Stimulated activated CD8-positive, alpha-beta memory T cell treated with anti-CD3 and anti-CD28 coated beads, Interleukin-12 subunit alpha, Interleukin-12 subunit beta, amount 100 ng/mL, for 24 hours (primary cell): ENCODE data around the gene PPME1.

Experiments used
- DNase-seq: peaks from one replicate; pipeline ENCODE4 v3.0.0-alpha.2; 2020; ENCODE audit errors: extremely low read depth

PPME1 gene

GRCh38 chr11:74280494-74280893 lies 109.4 kb downstream of the PPME1 start:
- no peak for DNase-seq

DNA sequence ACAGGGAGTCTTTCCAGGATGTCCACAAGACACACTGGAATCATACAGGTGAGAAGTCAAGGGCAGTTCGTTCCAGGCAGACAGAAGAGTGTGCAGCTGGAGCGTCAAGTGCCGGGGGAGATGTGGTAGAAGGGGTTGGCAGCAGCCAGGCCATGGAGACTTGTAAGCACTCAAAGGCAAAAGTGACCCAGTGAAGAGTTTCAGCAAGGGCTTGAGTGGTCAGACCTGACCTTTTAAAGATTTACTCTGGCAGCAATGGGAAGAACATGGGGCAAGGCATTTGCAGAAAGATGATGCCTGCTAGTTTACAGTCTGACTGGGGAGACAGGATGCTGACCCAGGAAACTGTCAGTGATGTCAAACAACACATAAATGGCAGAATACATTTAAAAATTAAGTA lies 111.3 kb downstream of the PPME1 start:
- no peak for DNase-seq

DNA sequence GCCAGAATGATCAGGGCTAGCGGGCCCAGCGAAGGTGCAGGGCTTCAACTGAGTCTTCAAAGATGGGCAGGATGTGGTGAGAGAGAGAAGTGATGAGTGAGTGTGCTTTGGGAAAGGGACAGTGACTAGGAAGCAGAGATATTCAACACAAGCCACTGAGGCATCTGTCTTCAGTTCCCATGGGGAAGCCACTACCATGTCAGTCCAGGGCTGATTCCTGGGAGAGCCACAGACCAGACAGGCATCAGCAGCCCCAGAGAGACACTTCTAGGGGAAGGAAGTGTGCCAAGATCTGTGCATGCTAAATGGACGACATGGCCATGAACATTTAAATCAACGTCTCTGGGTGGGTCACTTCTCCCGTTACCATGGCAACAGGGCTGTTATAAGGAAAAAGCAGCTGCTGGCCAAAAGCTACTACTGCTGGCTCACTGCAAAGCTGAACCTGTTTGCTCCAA lies 111.9 kb downstream of the PPME1 start:
- no peak for DNase-seq

- DNase-seq, result no peak
Measured at GRCh38 chr11:74283580-74284180, 112.6 kb downstream of the PPME1 start.

DNA sequence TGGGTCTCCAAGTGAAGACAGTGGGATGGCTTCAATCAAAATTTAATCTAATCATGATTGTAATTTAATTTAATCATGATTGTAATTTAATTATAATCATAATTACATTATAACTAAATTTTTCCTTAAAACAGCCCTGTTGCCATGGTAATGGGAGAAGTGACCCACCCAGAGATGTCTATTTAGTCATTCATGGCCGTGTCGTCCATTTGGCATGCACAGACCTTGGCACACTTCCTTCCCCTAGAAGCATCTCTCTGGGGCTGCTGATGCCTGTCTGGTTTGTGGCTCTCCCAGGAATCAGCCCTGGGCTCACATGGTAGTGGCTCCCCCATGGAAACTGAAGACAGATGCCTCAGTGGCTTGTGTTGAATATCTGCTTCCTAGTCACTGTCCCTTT lies 113.4 kb downstream of the PPME1 start:
- no peak for DNase-seq

DNA sequence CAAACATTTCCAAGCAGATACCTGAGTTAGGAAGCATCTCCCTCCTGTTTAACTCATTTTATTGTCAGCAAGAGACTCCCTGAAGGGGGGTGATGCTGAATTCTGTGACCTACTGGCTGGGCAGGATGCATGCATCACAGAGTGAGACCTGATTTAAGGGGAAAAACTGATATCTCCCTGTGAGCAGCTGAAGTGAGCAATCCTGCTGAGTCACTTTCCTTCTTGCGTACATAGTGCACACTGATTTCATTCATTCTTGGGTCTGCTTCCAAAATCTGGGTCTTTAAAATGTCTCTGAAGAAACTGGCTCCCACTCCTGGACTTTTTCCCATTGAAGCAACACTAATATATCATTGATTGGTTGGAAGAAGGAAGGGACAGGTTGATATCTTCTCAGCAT lies 117.1 kb downstream of the PPME1 start:
- no peak for DNase-seq

DNA sequence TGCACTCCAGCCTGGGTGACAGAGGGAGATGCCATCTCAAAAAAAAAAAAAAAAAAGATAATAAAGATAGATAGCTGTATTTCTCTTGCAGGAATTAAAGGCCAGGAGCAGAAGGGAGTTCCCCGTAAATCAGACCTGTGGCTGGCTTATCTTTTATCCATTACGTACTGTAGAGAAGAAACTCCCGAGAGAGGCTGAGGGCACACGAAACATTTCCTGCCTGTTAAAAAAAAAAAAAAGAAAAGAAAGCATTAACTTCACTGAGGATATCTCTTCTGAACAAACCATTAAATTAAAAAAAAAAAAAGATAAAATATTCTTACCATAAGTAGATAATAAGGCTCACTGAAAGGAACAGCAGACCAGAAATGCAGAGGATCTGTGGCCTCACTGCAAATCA lies 117.8 kb downstream of the PPME1 start:
- DNase-seq, result no peak

DNA sequence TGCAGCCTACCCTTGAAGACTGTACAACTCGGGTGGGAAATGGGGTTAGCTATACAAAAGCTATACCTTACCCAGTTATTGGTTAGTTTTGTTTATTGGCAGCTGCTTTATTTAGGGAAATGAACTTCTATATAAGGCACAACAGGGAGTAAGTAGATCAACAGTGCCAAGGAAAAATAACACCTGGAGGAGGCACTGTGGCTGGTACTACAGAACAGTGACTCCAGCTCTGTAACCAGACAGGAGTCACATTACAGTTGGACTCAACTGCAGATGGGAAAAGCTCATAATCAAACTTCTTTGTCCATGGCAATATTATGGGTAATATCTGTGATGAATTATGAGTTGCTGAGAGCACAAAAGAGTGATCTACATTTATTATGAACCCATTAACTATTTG lies 126.4 kb downstream of the PPME1 start:
- DNase-seq, result no peak

GRCh38 chr11:74299015-74299414 lies 127.9 kb downstream of the PPME1 start:
- no peak for DNase-seq
